Fibroblast of upper back skin (primary cell): Measurements from ENCODE around the gene C1orf21.

ENCODE experiments used
- DNase-seq: peaks from one replicate; pipeline ENCODE4 v3.0.0-alpha.2; 2013

The C1orf21 gene

DNA sequence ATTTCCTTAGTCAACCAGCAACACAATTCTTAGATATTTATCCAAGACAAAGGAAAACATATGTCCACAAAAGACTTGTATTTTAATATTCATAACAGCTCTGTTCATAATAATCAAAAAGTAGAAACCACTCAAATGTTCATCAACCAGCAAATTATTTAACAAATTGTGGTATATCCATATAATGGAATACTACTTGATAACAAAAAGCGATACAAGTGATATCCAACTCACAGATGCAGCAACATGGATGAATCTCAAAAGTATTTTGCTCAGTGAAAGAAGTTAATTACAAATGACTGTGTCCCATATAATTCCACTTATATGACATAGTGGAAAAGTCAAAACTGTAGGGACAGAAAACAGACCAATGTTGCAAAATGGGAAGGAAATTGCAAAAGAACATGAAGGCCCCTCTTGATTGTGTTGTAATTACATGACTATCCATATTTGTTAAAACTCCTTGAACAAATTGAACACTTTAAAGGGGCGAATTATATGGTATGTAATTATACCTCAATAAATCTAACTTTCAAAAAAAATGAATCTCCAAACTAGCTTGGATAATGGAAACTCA lies 250.9 kb downstream of the C1orf21 start:
- DNase-seq: no peak

DNA sequence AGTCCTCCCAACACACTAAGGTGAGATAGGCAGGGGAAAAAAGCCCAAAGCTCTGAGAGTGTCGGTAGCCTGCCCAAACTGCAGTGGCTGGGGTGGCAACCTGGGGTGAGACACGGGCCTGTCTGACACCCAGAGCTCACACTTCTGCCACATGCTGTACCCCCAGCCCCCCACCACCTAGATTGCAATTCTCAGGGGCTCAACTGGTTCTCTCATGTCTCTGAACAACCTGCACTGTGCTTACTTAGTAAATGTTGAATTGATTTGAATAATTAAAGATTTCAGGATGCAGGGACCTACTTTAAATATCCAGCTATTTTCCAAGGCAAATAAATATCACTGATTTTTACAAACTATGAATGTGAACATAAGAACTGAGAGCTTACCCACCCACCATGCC lies 252.4 kb downstream of the C1orf21 start:
- no peak for DNase-seq

DNA sequence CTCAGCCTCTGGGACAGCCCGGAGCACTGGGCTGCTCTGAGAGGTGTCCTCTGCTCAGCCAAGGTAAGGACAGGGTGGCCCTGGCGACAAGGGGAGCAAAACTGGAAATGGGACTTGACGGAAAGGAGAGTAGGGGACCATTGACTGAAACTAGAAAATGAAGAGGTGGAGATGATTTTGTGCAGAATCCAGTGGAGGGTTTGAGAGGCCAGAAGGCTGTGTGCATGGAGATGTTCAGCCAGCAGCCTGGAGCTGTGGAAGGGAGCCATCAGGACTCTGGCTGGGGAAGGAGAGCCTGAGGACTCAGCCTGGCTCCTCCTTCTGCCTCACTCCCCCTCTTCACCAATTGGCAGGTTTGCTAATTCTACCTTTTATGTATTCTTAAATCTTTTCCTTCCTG lies 253.7 kb downstream of the C1orf21 start:
- DNase-seq: no peak

DNA sequence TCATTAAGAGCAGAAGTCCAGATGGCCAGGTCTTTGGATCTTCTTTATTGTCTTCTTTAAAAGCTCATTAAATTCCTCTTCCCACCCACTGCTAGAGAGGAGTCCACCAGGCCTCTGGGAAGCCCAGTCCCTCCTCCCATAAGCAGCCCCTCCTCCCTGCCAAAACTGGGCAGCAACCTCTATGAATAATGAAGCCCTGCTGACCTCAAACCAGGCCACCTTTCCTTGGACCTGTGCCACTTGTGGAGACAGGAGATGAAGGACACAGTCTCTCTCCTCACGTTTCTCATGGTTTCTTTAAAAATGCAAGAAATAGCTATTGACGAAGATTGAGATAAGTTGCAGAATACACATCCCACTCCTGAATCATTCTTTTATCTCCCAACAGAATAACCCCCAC lies 255.1 kb downstream of the C1orf21 start:
- no peak for DNase-seq

DNA sequence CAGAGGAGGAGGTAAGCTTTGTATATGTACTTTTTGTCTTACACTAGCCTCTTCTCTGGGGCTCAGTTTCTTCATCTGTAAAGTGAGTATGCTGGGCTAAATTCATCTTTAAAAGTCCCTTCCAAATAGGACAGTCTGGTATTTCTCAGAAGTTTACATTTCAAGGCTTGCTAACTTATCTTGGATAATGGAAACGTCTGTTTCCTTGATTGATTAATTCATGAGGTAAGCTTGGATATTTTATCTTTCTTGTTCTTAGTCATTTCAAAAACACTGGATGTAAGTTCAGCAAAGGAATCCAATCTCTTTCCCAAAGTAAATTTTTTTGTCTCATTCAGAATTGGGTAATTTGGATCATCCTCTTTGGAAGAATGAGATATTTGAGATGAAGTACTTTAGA lies 256.8 kb downstream of the C1orf21 start:
- no peak for DNase-seq

DNA sequence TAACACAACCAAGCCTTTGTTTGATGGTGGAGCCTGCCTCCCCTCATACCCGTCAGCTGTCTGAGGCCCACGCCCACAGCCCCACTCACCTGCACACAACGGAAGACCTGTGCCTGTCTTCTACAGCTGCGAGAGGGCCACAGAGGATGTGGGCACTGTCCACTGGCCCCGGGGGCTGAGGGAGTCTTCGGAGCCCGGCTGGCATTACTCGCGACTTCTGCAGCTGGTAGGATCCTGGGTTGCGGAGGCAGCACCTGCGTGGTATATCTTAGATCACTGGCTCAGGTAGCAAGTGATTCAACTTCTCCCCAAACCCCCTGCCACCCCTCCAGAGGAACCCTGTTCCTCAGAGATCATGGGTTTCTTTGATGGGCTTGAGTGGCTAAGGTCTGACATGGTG lies 257.9 kb downstream of the C1orf21 start:
- no peak for DNase-seq

DNA sequence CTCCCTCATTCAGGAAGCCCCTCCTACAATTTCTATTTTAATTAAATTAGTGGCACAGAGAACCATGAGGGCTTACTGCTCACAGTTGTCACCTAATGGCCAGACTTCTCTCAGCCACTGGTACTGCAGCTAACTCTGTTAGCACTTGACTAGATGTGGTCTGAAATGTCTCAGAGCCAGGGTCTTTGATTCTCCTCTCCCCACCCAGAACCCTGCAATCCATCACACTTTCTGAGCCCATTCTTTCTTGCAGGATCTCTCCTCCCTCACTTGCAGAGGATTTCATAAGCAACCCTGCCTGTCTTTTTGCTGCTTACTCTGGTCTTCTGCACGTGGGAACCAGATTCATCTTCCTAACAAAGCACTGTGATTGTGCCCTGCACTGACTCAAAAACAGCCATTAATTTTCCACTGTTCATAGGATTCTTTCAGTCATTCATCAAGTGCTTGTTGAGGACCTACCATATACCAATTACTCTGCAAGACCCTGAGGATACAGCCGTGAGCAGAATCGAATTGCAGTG lies 259.4 kb downstream of the C1orf21 start:
- DNase-seq: no peak

DNA sequence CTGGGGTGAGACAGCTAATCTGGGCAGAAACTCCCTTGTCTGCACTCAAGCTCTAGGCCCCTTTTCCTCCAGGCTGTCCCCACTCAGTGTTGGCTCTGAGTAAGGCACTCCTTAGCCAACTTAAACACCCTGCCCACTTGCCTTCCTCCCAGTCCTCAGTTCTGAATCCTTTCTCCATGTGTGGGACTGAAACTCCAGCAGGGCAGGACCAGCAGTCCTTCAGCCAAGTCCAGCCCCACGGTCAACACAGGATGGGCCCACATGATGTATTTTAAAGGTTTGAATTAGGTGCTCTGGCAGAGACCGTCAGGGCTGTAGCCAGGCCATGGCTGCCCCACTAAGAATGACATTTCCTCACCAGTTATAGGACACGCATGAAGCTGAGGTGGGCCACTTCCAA lies 260.0 kb downstream of the C1orf21 start:
- no peak for DNase-seq

DNA sequence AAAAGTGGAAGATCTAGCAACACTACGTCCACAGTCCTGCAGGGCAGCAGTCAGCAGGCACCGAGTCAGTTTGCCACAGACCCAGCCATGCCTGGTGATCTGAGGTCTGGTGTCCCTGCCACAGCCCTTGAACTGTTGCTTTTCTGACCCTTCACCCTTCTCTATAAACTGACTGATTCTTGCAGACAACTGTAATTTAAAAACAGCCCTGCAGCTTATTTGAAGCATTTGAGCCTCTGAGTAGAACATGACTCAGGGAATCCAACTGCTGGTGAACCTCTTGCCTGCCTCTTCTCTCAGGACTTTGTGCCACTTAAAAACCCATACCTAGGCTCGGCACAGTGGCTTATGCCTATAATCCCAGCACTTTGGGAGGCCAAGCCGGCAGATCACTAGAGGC lies 260.6 kb downstream of the C1orf21 start:
- no peak for DNase-seq

DNA sequence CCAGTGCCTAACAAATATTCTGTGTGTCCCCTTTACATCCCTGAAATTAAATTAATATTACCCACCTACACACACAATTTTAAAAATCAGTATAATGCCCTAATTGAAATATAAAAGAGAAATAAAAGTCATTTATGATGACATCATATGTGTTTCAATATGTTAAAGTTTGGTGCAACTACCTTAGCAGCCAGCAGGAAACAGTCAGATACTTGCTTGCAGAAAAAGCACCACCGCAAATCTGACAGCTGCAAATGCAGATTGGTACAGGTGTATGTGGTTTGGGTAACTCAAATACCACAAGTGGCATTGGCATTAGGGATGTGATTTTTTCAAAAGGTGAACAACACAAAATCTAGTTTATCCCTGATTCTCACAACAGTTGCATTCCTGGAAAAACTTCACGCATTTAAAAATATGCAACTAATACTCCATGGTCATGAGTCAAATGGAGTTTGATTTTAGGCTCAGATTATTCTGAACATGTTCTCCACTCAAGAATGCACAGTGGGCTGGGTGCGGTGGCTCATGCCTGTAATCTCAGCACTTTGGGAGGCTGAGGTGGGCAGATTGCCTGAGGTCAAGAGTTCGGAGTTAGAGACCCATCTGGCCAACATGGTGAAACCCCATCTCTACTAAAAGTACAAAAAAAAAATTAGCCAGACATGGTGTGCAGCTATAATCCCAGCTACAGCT lies 261.5 kb downstream of the C1orf21 start:
- no peak for DNase-seq

DNA sequence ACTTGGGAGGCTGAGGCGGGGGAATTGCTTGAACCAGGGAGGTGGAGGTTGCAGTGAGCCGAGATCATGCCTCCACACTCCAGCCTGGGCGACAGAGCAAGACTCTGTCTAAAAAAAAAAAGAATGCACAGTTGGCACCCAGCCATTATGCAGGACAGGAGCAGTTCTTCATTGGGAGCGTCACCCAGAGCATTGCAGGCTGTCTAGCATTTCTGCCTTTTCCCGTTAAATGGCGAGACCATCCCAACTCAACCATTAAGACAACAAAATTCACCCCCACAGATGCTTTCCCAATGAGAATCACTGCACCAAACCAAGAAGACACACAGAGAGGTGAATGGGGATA lies 262.0 kb downstream of the C1orf21 start:
- no peak for DNase-seq

DNA sequence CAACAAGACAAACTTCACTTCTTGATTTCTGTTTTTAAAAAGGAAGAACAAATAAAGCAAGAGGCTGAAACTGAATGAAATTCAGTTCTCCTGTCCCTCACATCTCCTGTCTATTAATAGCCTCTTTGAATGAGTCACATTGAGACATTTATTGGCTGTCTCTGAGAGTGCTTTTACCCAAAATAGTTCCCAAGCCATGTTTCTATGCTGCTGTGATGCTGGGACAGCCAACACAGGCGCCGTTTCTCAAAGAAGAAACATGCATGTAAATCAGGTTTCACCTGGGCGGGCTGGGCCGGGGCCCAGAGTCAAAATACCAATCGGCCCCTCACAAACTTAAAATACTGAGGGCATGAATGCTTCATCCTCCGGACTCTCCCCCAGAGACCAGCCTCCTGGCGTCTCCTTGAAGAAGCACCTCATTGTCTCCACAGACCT lies 262.6 kb downstream of the C1orf21 start:
- peak; percentile 36 for DNase-seq

DNA sequence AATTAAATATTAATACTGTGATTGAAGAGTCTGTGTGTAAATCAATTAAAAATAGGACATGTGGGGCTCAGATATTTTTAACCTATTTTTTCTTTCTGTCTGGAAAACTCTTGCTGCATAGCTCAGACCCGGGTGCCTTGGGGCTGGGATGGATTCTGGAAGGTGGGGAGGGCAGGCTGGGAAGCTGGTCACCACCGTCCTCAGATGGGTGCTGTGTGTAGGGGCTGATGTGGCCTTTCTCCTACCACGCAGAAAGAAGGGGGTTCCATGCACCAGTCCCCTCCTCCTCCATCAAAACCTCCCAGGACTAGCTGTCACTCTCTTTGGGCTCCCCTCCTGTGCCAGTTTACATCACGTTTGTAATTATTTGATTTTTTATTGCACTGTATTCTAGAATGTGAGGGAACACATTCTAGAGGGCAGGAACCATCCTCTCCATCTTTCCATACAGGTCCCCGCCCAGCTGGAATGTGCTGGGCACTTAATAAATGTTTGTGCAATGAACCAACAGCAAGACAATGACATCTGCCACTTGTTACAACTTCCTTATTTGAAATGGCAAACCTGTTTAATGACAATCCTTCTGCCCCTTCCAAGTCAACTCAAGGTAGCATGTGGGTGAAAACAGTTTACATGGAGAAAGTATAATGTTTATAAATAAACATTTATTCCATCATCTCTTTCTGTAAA lies 263.5 kb downstream of the C1orf21 start:
- DNase-seq: no peak

DNA sequence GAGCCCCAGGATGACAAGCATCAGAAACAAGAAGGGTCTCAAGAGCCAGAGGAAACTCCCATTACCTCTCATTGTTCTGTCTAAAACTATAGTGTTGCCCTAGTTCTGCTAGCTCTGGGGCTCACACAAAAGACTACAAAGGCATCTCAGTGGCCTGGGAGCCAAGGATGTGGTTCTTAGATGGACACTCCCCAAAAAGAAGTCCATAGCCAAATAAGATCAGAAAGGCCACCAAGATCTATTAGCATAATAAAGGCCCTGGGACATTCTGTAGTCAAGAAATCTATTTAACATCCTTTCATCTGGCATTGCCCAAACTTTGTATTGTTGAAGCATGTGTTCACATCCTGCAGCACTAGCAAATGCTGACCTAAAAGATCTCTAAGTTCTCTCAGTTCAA lies 268.4 kb downstream of the C1orf21 start:
- no peak for DNase-seq

DNA sequence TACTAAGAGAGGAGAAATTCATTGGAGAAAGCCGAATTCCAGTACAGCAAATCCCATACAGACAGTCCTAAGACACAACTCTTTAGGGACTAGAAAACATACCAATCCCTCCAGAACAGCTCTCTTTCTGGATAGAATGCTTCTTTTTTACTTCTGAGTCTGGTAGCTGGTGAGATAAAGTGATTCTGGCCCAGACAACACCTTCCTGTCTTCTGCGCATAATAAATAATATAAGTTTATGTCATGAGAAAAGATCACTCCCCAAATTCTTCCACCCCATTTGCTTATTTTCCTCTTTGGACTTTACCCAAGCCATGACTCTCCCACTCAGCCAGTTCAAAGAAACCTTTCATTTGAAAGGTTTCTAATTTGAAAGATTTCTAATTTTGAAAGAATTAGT lies 269.4 kb downstream of the C1orf21 start:
- no peak for DNase-seq

DNA sequence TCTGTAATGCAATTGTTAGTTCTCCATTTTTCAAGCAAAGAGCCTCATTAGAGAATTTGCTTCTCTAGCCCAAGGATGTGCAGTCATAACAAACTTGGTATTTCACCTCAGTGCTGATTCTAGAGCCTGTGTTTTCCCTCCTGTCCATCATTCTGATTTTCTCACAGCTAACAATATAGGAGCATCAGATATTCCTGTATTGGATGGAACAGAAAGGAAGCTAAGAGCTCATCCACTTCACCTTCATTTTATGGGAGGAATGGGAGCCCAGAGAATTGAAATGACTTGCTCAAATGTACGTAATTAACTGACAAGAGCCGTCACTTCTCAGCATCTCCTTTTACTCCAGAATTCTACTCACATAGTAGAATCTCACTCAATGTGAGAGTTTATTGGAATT lies 271.2 kb downstream of the C1orf21 start:
- no peak for DNase-seq

DNA sequence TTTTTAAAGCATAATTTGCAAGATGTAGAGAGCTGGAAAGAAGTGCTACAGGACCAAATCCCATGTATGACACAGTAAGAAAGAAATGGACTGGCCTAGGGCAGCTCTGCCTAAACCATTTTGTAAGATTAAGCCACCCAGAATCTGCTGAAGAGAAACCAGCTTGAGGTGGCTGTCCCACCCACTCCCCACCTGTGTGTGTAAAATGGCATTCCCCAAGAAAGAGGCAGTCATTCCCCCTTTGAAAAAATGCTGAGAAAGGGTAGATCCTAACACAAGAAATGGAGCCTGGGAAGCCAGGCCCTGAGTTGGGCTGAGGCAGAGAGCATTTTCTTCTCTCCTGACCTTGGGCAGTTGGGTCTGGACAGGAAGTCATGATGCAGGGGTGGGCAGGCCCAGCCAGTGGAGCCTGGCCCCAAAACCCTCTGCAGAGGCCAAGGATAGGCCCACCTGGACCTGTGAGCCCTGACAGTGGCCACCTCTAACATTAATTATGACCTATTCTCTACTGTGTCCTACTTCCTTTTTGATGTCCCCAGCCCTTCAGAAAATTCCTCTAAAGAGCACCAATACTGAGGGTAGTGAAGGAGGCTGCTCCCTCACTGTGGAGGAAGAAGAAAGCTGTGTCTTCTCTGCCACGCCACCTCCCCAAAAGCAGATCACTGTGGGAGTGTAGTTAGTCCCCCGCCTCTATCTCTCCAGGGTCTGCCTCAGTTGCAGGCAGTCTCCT lies 273.8 kb downstream of the C1orf21 start:
- no peak for DNase-seq

DNA sequence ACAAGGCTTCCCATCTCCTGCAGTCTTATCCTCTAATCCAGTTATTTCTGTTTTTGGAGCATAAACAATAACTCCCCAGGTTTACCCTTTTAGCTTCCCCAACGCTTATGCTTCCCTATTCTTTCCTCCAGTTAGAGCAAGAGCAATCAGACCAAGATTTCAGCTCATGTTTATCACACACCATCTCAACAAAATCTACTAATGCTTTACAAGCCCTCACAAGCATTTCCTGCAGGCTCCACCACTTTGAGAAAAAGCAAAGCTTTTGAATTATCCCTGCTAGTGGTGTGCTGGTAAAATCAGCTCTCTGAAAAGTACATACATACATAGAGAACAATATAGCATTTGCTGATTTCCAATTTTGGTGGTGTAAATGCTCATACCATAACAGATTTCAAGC lies 275.0 kb downstream of the C1orf21 start:
- DNase-seq: no peak

DNA sequence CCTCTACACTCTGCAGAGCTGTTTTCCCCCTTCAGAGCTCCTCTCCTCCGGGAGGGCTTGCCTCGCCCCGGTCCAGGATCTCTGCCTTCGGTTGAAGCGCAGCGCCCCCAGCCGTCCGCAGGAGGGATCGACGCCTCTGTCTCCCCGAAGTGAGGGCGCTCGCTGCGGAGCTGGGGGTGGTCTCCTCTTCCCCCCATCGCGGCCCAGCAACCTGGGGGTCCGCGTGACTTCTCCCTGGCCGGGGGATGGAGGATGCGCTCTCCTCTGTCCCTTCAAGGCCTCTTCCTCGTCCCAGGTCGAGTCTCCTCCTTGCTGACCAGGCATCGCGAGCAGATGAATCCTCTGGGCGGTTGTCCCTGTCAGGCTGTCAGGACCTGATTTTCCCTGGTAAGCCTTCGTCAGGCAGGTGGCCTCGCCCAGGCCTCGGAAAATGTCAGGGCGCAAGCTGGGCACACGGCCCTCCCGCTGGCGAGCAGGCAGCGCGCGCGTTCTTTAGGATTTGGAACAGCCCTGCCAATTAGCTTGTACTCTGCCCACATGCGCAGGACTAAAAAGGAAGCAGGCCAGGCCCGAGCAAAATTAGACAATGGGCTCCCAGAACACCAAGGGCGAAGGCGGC lies 277.3 kb downstream of the C1orf21 start:
- DNase-seq: peak; percentile 67

DNA sequence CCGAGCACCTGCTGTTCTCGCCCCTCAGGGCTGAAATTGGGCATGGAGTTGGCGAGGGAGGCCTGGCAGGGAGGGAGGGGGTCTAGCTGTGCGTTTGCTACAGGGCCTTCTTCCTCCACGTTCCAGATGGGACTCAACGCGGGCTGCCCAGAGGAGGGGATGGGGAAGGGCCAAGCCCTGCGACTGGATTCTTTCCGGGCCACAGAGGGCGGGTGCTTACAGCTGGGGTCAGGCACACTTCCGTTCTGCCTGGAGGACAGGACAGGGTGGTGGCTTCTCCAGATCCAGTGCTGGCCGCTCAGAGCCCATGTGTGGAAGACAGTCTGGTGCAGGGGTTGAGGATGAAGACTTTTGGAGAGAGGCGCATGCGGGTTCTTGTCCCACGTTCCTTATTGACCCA lies 277.8 kb downstream of the C1orf21 start:
- DNase-seq: no peak

DNA sequence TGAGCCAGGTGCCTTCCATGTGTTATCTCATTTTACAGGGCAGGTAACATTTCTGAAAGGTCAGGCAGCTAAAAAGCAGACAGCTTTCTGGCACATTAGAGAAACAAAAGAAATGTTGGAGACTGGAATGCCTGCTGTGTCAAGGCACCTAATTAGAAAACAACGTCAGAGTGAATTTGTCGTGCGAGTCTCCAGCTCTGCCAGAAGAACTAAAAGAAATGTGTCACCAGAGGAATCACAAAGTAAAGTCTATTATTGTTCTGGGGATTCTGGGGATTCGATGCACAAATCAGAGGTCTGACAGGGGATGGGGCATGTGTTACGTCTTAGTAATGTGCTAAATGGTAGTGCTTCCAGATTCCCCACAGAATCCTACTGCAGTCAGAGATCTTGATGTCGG lies 278.5 kb downstream of the C1orf21 start:
- DNase-seq: no peak

DNA sequence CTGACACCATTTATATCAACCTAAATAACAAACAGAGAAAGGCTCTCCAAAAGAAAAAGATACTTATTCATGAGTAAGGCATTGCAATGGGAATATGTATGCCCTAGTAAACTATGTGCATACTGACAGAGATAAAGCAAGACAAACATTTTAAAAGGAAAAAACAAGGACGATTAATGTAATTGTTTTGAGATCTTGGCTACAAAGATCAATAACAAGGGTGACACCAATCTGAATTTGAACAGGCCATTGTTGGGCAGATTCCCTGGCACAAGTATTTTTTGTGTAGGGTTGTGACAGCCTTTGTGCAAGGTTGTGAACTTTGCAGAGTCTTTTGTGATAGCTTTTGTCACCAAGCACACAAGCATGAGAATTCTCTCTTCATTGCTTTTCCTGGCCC lies 282.6 kb downstream of the C1orf21 start:
- DNase-seq: no peak

DNA sequence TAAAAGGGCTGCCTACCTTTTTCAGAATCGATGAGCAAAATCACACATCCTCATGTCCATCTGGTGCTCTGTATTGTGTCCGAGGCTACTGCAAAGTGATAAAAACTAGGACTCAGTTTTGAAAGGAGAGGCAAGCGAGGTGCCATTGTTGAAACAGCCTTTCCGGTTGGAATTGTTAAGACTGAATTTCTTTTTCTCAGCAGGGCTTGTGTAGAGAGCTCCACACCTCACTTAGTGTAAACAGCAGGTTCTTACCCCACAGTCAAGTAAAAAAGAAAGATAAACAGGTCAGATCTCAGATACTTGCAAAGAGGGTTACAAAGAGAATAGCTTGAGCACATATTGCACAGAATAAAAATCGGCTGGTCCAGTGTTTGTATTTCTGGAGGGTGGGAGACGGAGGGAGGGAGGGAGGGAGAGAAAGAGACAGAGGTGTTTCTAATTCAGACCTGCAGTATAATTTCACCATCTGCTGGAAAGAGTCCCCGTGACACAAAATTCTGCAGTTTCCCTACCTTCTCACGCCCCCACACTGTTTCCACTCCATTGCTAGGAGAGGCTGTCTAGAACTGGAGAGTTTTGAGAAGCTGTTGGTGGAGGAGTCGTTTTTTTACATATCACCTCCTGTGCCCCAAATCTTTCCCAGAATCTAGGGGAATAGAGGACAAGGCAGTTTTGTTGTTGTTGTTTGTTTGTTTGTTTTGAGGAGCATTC lies 285.3 kb downstream of the C1orf21 start:
- DNase-seq: no peak
